Neuron (in vitro differentiated cells): Measurements from ENCODE around the gene NFATC3.

Experiments used
- H2AFZ ChIP-seq: one replicate; pipeline ENCODE4 v1.6.1; 2013; ENCODE audit warnings: low read depth, mild to moderate bottlenecking, inconsistent platforms, low read length, moderate library complexity
- H3K27me3 ChIP-seq: one replicate; pipeline ENCODE4 v1.6.1; 2013; ENCODE audit warnings: low read length; ENCODE audit not compliant: insufficient read depth
- H3K36me3 ChIP-seq: one replicate; pipeline ENCODE4 v1.6.1; 2013; ENCODE audit warnings: low read length; ENCODE audit not compliant: insufficient read depth
- H3K4me1 ChIP-seq: one replicate; pipeline ENCODE4 v1.6.1; 2013; ENCODE audit warnings: low read length; ENCODE audit not compliant: insufficient read depth
- H3K4me3 ChIP-seq: 2 replicates; pipeline ENCODE4 v1.5.1; 2013; ENCODE audit warnings: mild to moderate bottlenecking, low read length, moderate library complexity
- H3K9me3 ChIP-seq: one replicate; pipeline ENCODE4 v1.6.1; 2013; ENCODE audit warnings: low read length

The NFATC3 gene

DNA sequence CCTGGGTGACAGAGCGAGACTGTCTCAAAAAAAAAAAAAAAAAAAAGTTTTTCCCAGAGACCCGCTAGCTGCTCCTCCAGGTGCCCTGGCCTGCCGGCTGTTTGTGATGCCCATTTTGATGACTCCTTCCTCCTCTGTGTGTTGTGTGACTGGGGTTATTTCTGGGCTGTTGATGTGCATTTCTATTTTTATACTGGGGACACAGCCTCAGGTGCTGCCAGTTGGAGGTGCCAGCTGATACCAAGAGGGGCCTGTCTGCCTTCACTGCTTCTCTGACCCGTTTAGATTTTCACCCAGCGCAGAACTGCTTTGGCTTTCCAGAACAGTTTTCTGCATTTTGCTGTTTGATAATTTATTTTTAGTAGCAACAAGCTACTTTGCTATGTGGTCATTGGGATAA is 166.7 kb downstream of the NFATC3 start:
- H3K4me3 ChIP-seq: no peak overlapping the region
- H3K36me3 ChIP-seq: peaks cover 23% of the 10 kb centered on the region

DNA sequence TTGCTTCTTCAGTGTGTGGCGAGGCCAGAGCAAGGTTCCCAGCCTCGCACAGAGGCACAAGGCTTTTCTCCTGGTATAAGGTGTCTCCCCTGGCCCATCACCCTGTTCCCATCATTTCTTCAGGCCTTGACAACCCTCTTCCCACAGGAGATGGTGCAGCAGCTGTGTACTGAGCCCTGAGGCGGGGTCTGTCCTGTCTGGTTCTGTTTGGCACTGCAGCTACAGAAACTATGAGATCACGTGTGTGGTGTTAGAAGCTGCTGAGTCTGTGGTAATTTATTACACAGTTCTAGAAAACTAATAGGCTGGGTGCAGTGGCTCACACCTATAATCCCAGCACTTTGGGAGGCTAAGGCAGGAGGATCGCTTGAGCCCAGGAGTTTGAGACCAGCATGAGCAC is 167.2 kb downstream of the NFATC3 start:
- Histone ChIP-seq H3K4me3 (no peak overlapping the region), H3K9me3 (no peaks in the 10 kb centered on the region), H3K27me3 (no peaks in the 10 kb centered on the region), H2AFZ (no peak overlapping the region), H3K4me1 (no peaks in the 10 kb centered on the region), H3K36me3 (peaks cover 23% of the 10 kb centered on the region)

More for the DNA sequence above, 166.7 kb downstream of the NFATC3 start:
- H3K27me3 ChIP-seq: no peaks in the 10 kb centered on the region
- H3K4me1 ChIP-seq: no peaks in the 10 kb centered on the region
- H2AFZ ChIP-seq: no peak overlapping the region
- no peaks in the 10 kb centered on the region for H3K9me3 ChIP-seq

DNA sequence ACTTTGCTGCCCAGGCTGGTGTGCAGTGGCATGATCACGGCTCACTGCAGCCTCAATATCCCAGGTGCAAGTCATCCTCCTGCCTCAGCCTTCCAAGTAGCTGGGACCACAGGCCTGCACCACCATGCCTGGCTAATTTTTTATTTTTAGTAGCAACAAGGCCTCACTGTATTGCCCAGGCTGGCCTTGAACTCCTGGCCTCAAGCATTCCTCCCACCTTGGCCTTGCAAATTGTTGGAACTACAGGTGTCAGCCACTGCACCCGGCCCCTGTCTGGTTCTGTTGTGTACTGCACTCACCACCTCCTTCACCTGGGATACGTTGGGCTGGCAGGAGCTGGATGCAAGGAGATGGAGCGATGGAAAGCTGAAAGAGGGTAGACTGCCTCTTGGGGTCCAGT is 168.6 kb downstream of the NFATC3 start:
- H2AFZ ChIP-seq: no peak overlapping the region
- no peaks in the 10 kb centered on the region for H3K4me1 ChIP-seq
- no peak overlapping the region for H3K4me3 ChIP-seq
- H3K27me3 ChIP-seq: no peaks in the 10 kb centered on the region
- H3K36me3 ChIP-seq: peaks cover 23% of the 10 kb centered on the region
- H3K9me3 ChIP-seq: no peaks in the 10 kb centered on the region

DNA sequence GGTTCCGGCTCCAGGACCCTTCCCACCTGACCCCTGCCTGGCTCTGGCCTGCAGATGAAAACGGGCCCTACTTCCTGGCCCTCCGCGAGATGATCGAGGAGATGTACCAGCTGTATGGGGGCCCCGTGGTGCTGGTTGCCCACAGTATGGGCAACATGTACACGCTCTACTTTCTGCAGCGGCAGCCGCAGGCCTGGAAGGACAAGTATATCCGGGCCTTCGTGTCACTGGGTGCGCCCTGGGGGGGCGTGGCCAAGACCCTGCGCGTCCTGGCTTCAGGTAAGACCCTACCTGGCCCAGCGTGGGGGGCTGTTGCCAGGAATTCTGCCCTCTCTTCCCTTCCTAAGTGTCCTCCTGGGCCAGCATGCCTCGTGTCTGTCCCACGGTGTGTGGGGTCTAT is 170.5 kb downstream of the NFATC3 start:
- H2AFZ ChIP-seq: no peak overlapping the region
- no peaks in the 10 kb centered on the region for H3K9me3 ChIP-seq
- no peak overlapping the region for H3K4me3 ChIP-seq
- H3K36me3 ChIP-seq: peaks cover 30% of the 10 kb centered on the region
- H3K4me1 ChIP-seq: no peaks in the 10 kb centered on the region
- H3K27me3 ChIP-seq: no peaks in the 10 kb centered on the region

GRCh38 chr16:68257251-68257905 is 172.2 kb downstream of the NFATC3 start:
- H3K36me3 ChIP-seq: peaks cover 30% of the 10 kb centered on the region
- H3K4me3 ChIP-seq: no peak overlapping the region
- H3K27me3 ChIP-seq: no peaks in the 10 kb centered on the region
- H3K4me1 ChIP-seq: no peaks in the 10 kb centered on the region
- no peak overlapping the region for H2AFZ ChIP-seq
- no peaks in the 10 kb centered on the region for H3K9me3 ChIP-seq

GRCh38 chr16:68257906-68258800 is 173.0 kb downstream of the NFATC3 start:
- H3K36me3 ChIP-seq: peaks cover 28% of the 10 kb centered on the region
- H3K27me3 ChIP-seq: no peaks in the 10 kb centered on the region
- H2AFZ ChIP-seq: no peak overlapping the region
- H3K9me3 ChIP-seq: no peaks in the 10 kb centered on the region
- H3K4me3 ChIP-seq: no peak overlapping the region
- H3K4me1 ChIP-seq: no peaks in the 10 kb centered on the region

- H3K27me3 ChIP-seq: no peaks in the 10 kb centered on the region
- H3K4me1 ChIP-seq: no peaks in the 10 kb centered on the region
- H2AFZ ChIP-seq: no peak overlapping the region
- H3K4me3 ChIP-seq: no peak overlapping the region
- H3K9me3 ChIP-seq: no peaks in the 10 kb centered on the region
- H3K36me3 ChIP-seq: peaks cover 23% of the 10 kb centered on the region
These were observed 174.0 kb downstream of the NFATC3 start for GRCh38 chr16:68259007-68259825.

- Histone ChIP-seq H3K4me3 (peak overlapping the region; percentile 63), H3K9me3 (no peaks in the 10 kb centered on the region), H3K4me1 (peaks cover 7% of the 10 kb centered on the region), H3K36me3 (peaks cover 11% of the 10 kb centered on the region), H3K27me3 (no peaks in the 10 kb centered on the region), H2AFZ (peak overlapping the region; percentile 70)
These were observed 178.5 kb downstream of the NFATC3 start for GRCh38 chr16:68263559-68264127.

GRCh38 chr16:68264128-68265077 is 179.2 kb downstream of the NFATC3 start, which contains the start of gene SLC7A6:
TSS of gene SLC7A6 (plus strand) at chr16:68264526. CDS start at chr16:68274727, 10,201 bp downstream.
- peak within 1 kb of the TSS; percentile 70 for H2AFZ ChIP-seq
- H3K27me3 ChIP-seq: no peaks in the 10 kb centered on the region
- H3K36me3 ChIP-seq: peaks cover 7% of the 10 kb centered on the region
- peak within 1 kb of the TSS; percentile 63 for H3K4me3 ChIP-seq
- peaks cover 7% of the 10 kb centered on the region for H3K4me1 ChIP-seq
- H3K9me3 ChIP-seq: no peaks in the 10 kb centered on the region

DNA sequence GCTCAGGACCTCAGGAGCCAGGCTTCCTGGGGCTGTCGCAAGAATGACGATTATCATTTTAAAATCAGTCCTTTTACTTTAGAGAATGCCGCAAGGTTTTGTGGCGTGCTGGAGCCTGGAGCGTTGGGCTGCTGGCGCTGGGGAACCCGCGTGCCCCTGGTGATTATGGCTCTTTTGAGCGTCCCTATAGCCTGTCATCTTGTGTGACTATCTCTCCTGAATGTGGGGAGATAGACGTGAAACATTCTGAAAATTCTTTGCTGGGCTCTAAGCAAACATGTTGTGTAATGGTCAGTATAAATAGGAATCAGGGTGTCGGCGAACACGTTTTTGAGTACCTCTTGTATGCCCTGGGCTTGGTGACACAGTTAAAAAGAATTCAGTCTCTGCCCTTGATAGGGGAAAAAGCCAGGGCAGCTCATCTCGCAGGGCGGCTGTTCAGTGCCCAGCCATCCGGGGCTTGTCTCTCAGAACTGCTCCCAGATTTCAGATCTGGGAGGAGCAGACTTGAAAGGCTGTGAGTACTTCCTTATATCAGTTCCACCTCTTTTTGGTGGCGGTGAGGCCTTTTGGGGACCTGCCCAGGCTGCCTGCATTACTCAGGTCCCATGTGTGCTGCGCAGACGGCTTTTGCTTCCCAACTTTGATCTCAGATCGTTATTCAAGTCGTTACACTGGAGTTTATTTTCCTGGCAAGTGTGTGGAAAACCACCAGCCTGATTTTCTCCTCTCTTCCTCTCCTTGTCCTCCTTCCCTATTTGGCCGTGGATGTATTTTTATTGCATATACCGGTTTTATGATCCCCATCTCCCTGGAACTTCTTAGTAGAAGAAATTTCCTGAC is 180.1 kb downstream of the NFATC3 start:
- Histone ChIP-seq H3K9me3 (no peaks in the 10 kb centered on the region), H3K4me3 (peak overlapping the region; percentile 63), H3K4me1 (peaks cover 7% of the 10 kb centered on the region), H3K27me3 (no peaks in the 10 kb centered on the region), H3K36me3 (no peaks in the 10 kb centered on the region), H2AFZ (peak overlapping the region; percentile 70)

GRCh38 chr16:68267612-68268405 is 182.6 kb downstream of the NFATC3 start:
- Histone ChIP-seq H3K4me1 (peaks cover 7% of the 10 kb centered on the region), H3K27me3 (no peaks in the 10 kb centered on the region), H3K9me3 (no peaks in the 10 kb centered on the region), H3K36me3 (no peaks in the 10 kb centered on the region), H3K4me3 (no peak overlapping the region), H2AFZ (no peak overlapping the region)
